ENCODE measurements around the gene MOV10L1. TPM values are rescaled to one million over a fixed set of nuclear protein-coding genes. Genes with fewer than 3 reads are reported as not detected.

The MOV10L1 gene
- total and polyA plus RNA-seq, 9 of the 15 experiments (the other 6 are each of a cell fraction or from before 2014, with no cell fraction given): 0.06 to 0.43 (median 0.15) TPM

- intact Hi-C loops (cut with micrococcal nuclease): loop anchor here (10.0 kb wide), 1 partner anchor 204 kb away; the partner anchor contains the start of gene PPP6R2
- Histone ChIP-seq H3K9ac (ENCODE audit: insufficient read depth in 1 of 2, low read depth in 2 of 2, low read length in 2 of 2) (no peak overlapping the region), H3K27me3 (ENCODE audit: control insufficient read depth in 2 of 2, insufficient read depth in 2 of 2, low read length in 2 of 2) (no peaks in the 10 kb centered on the region), H3K4me1 (replicated peaks in 1 of 2; ENCODE audit: control insufficient read depth in 2 of 2, insufficient read depth in 2 of 2, low read length in 2 of 2) (peaks cover 9 to 11% of the 10 kb centered on the region in 2 experiments; a peak in 4 of 5 replicates), H3K79me2 (ENCODE audit: control insufficient read depth, insufficient read depth, low read length) (no peaks in the 10 kb centered on the region), H3K9me1 (ENCODE audit: control insufficient read depth, insufficient read depth, low read length) (no peaks in the 10 kb centered on the region), H3K36me3 (ENCODE audit: control insufficient read depth, insufficient read depth, low read length) (no peaks in the 10 kb centered on the region), H3K27ac (ENCODE audit: extremely low read depth, low read depth, low read length) (no peak overlapping the region), H3K4me3 (no peak overlapping the region), H3K9me3 (replicated peaks; ENCODE audit: control insufficient read depth, insufficient read depth, low read depth, low read length) (no peaks in the 10 kb centered on the region), H2AFZ (ENCODE audit: low read depth, low read length) (no peak overlapping the region), H3K4me2 (ENCODE audit: insufficient read depth, low read length) (no peak overlapping the region), H4K20me1 (replicated peaks; ENCODE audit: control insufficient read depth, insufficient read depth, low read length) (no peaks in the 10 kb centered on the region)
- in situ Hi-C loops (cut with MboI): loop anchor here (5.0 kb wide), 1 partner anchor 72 kb away; no protein-coding TSS in a partner anchor
- TF ChIP-seq CEBPB (tag; IDR thresholded peaks at IDR 0.05): peak; percentile 95
- TF ChIP-seq POLR3A (IDR thresholded peaks at IDR 0.05; ENCODE audit: borderline replicate concordance, extremely low read depth, insufficient read depth, insufficient read length): no peak
- TF ChIP-seq CBFA2T3 (IDR thresholded peaks at IDR 0.05): no peak
- TF ChIP-seq MITF (IDR thresholded peaks at IDR 0.05): no peak
- peak; percentile 46; the same call in 1 of the 2 replicates for TF ChIP-seq CEBPG (CRISPR knock-in tag; IDR thresholded peaks at IDR 0.05)
- peak; percentile 59 to 63; a peak in 3 of 4 replicates for TF ChIP-seq CEBPG (tag; conservative IDR thresholded peaks at IDR 0.05 in 1 of 2, IDR thresholded peaks at IDR 0.05 in 1 of 2)
- ATAC-seq: no peak
- ChIA-PET CTCF (ENCODE audit: low intra/inter-chr PET ratio) (no interaction called here), POLR2A (interaction anchor here (1.5 kb wide), 1 partner anchor 22 kb away, joined by 3 read pairs; no protein-coding TSS in a partner anchor)
- no TSS peak for BruUV-seq (replicated peaks)
- 14% methylated on average over 3 of the region's 3 CpGs for WGBS (ENCODE audit: insufficient coverage, low coverage, missing lambda C conversion rate)
- DNase-seq (ENCODE audit: extremely low read depth in 1 of 4, low spot score in 3 of 4): no peak
- FAIRE-seq: no peak
These were observed 50.8 kb downstream of the MOV10L1 start for GRCh38 chr22:50140615-50141014.

All from K562 (cell line).